Measurements from ENCODE around the gene GREB1.
A peak's percentile ranks its signal among the peaks of the same experiment; 100 is the strongest.

Gene GREB1

DNA sequence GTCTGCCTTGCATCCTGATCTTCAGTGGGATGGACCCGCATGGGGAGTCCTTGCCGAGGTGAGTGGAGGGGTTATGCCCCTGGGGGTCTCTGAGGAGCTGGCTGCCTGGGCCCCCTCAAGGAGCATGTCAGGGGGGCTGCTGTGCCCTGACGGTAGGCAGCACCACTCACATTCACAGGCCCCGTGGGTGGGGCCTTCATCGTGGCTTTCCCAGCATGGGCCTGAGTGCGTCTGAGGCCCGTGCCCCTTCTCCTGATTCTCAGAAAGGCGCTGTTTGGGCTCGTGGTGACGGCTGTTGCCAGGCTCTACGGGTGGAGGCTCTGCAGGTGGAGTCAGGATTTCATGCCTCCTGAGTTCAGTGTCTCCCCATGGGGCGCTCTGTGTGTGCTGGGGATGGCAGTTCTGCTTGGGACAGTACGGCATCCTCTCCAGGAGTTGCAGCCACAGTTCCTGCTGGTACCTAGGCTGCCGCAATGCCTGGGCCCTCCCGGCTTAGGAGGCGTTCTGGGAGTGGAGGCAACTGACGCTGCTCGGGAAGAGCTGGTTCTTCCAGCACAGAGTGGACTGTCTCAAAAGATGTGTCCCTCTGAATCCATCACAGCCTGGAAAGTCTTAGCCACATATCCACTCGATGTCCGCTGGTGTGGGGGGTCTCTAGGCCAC is 78.8 kb downstream of the GREB1 start:
- DNase-seq: no peak

- no peak for DNase-seq
Observed at GRCh38 chr2:11613297-11613696, 79.5 kb downstream of the GREB1 start.

GRCh38 chr2:11615209-11615608 is 81.4 kb downstream of the GREB1 start:
- no peak for DNase-seq

GRCh38 chr2:11616097-11616687 is 82.3 kb downstream of the GREB1 start:
- DNase-seq: no peak

- DNase-seq: no peak
Observed at GRCh38 chr2:11616851-11617415, 83.1 kb downstream of the GREB1 start.

DNA sequence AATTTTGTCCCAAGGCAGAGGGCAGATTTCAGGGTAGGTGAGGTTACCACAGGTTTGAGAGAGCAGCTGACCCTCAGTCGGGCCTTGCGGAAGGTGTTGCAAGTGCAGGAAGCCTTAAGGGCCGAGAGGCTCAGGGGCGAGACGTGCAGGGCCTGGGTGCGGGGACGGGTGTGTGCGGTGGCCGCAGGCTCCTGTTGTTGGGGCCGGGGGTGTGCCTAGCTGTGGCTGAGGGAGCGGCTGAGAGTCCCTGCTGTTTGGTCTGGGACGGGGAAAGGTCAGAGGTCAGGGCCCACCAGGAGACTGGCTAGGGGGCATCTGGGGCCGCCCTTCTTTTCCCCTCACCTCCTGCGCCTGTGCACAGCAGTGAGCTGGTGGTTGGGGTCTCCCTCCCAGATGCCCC is 83.7 kb downstream of the GREB1 start:
- no peak for DNase-seq

DNA sequence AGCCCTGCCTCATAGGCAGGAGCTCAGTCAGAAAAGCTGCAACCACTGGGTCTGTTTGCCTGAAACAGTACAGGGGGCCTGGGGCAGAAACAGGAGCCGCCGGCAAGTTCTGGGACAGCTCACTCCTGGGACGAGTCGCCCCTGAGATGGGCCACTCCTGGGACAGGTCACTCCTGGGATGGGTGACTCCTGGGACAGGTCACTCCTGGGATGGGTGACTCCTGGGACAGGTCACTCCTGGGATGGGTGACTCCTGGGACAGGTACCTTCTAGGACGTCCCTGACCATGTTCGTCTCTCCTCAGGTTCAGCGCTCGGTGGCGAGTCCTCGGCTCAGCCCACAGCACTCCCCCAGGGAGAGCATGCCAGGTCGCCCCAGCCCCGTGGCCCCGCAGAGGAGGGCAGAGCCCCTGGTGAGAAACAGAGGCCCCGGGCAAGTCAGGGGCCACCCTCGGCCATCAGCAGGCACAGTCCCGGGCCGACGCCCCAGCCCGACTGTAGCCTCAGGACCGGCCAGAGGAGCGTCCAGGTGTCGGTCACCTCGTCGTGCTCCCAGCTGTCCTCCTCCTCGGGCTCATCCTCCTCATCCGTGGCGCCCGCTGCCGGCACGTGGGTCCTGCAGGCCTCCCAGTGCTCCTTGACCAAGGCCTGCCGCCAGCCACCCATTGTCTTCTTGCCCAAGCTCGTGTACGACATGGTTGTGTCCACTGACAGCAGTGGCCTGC is 84.3 kb downstream of the GREB1 start:
- DNase-seq: no peak

DNA sequence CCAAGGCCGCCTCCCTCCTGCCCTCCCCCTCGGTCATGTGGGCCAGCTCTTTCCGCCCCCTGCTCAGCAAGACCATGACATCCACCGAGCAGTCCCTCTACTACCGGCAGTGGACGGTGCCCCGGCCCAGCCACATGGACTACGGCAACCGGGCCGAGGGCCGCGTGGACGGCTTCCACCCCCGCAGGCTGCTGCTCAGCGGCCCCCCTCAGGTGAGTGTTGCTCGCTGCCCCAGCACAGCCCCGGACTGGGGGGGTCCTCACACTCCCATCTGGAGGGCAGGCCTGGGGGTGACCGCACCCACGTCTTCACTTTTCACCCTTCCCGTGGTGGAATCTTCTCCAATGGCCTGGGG is 84.8 kb downstream of the GREB1 start:
- no peak for DNase-seq

- no peak for DNase-seq
Observed at GRCh38 chr2:11621410-11621809, 87.6 kb downstream of the GREB1 start.

DNA sequence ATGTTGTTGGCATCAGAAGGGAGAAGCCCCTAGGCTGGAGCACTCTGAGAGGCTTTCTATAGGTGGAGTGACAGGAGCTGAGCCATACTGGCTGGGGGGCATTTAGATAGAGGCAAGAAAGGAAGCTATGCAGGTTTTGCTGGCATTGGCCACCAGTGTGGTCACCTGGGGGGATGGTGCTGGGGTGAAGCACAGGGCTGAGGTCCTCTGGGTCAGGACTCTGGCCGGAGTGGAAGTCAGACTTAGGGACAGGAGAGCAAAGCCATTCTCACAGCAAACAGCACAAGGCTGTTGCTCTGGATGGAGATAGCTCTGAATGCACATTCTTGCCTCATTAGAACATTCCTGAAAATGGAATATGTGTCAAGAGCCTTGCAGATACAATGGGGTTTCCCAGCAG is 88.8 kb downstream of the GREB1 start:
- no peak for DNase-seq

DNA sequence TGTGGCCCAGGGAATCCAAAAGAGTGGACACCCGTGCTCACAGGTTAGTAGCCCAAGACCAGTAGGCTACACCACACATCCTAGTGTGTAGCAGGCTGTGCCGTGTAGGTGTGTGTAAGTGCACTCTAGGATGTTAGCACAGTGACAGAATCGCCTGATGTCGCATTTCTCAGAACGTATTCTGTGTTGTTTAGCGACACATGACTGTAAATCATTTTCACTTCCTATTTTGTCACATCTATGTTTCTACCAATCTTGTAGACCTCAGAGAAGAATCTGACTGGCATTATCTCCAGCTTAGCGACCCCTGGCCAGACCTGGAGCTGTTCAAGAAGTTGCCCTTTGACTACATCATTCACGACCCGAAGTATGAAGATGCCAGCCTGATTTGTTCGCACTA is 91.0 kb downstream of the GREB1 start:
- no peak for DNase-seq

GRCh38 chr2:11625671-11626070 is 91.8 kb downstream of the GREB1 start:
- DNase-seq: no peak

DNA sequence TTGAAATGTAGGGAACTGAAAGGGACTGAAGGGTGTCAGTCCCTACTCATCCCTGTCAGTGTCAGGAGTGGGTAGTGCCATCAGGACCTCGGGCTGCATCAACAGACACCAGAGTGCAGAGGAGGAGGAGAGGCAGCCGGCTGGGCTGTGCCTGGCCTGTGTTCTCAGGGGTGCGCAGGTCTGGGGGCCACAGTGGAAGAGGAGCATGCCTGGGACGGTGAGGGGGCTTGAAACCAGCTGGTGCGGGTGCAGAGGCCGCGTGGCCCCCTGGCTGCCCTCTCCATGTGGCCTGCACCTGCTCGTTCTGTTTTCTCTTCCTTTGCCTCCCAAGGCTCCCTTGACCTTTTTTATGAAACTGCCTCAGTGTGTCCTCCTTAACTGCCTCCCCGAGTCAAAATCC is 94.8 kb downstream of the GREB1 start:
- no peak for DNase-seq

DNA sequence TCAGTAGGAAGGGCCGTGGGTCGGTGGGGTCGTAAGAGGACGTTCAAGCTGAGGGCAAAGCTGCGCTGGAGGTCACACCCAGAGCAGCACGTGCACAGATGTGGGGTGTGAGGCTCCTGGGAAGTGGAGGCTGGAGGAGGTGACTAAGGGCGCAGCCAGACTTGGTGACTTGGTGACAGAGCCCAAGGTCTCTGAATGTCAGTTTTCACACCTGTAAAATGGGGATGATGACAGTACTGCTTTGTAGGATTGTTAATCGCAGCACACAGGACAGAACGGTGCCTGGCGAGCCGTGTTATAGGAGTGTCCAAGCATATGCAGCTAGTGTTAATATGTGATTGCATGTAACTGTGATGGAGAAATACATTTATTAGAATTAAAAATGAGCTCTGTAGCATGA is 95.4 kb downstream of the GREB1 start:
- DNase-seq: no peak

GRCh38 chr2:11629851-11630250 is 96.0 kb downstream of the GREB1 start:
- no peak for DNase-seq

GRCh38 chr2:11630855-11631254 is 97.0 kb downstream of the GREB1 start:
- DNase-seq: no peak

DNA sequence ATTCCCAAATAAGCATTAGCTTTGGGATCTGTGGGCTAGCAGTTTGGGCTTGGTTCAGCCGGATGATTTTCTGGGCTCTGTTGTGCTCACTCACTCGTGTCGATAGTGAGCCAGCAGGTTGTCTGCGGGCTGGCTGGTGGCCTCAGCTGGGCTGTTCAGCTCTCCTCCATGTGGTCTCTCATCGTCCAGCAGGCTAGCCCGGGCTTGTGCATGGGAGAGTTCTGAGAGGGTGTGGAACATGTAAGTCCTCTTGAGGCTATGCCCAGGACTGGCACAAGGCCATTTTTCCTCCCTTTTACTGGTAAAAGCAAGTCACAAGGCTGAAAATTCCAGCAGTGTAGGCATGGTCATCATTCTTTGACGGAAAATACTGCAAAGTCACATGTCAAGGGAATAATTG is 97.6 kb downstream of the GREB1 start:
- peak; percentile 8 for DNase-seq

DNA sequence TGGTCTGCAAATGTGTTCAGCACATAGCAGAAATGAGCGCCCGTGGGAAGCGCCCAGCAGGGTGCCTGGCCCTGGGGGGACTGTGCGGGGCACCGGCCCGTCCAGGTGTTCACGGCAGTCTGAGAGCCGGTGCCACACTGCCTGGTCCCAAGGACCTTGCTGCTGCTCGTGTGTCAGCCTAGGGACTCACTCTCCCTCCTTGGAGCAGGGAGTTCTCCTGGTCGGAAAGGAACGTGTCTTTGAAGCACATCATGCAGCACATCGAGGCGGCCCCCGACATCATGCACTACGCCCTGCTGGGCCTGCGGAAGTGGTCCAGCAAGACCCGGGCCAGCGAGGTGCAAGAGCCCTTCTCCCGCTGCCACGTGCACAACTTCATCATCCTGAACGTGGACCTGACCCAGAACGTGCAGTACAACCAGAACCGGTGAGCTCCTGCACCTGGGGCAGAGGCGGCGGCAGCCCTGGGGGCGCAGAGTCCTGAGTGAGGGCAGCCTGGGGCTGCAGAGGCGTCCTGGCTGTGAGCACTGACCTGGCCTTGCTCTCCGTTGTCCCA is 100.2 kb downstream of the GREB1 start:
- DNase-seq: no peak

DNA sequence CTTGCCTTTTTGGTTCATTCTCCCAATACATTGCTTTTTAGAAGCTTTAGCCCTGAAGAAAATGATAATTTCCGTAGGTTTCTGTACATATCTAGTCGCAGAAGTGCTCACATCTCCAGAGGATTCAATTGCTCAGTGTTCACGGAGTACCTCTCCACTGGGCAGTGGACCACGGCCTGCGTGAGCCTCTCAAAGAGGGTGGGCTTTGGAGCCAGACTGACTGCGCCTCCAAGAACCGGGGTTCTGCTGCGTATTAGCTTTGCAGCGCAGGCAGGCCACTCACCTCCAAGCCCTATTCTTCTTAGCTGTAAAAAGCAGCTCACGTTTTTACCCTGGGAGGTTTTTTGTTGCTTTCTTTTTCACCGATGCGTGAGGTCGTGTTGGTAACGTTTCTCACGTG is 100.7 kb downstream of the GREB1 start:
- no peak for DNase-seq

DNA sequence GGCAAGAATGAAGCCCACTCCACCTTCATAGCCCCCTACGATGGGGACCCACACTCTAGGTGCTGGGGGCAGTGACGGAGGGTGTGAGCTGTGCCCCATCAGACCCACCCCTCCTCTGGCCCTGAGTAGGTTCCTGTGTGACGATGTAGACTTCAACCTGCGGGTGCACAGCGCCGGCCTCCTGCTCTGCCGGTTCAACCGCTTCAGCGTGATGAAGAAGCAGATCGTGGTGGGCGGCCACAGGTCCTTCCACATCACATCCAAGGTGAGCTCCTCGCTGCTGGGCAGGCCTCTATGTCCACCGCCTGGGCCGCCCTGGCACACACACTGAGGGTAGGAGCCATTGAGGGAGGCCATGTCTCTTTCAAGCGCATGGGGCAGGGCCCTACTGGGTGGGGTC is 101.3 kb downstream of the GREB1 start:
- DNase-seq: no peak

GRCh38 chr2:11636593-11637295 is 102.9 kb downstream of the GREB1 start:
- no peak for DNase-seq

- DNase-seq: no peak
Observed at GRCh38 chr2:11637546-11637945, 103.7 kb downstream of the GREB1 start.

GRCh38 chr2:11639503-11639902 is 105.7 kb downstream of the GREB1 start:
- no peak for DNase-seq

Measured in EL (cell line).